ENCODE results near the gene BEST2. TPM values are rescaled to one million over a fixed set of nuclear protein-coding genes. Genes with fewer than 3 reads are reported as not detected.

The BEST2 gene
- total RNA-seq, 1 experiment from 2014 or later: 0.27 TPM

DNA sequence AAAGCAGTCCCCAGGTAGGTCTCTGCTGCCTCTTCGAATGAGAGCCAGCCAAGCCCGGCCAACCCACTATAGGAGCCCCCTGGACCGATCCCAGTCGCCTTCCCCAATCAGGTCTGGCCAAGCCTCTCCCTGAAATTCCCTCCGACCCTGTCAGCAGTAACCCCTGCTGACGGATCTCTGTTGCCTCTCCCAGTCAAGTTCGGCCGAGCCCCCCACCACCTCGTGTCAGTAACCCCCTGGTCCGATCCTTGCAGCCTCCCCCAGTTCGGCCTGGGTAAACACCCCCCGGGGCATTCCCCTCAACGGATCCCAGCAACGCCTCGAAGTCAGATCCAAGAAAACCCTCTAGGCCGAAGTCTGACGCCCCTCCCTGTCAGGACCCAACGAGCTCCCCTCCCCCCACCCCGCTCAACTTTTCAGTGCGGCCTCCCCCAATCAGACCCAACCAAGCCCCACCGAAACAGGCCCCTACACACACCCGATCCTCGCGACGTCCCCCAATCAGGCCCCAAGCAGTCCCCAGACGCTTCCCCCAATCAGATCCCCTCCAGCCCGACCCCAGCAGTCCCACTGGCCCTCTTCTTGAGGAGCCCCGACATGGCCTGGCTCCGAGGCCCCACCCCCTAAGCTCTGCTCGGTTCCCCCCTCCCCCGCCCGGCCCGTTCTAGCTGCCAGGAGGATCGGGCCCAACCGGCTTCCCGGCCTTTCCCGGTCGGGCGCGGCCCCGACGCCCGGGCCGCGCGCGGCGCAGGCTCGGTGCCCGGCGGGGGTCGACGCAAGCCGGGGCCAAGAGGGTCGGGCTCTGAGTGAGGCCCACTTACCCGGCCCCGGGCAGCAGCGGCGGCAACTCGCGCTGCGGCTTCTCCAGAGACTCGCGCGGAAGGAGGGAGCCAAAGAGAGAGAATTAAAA, 29.7 kb upstream of the BEST2 start:
- BruUV-seq (replicated peaks): no TSS peak
- intact Hi-C loops (cut with micrococcal nuclease; ENCODE audit: unreplicated experiment): loop anchor here (5.0 kb wide), 1 partner anchor 55 kb away; the partner anchor contains the start of gene HOOK2
- no peaks in the 10 kb centered on the region for H3K9me3 Mint-ChIP-seq (ENCODE audit: unreplicated experiment)

DNA sequence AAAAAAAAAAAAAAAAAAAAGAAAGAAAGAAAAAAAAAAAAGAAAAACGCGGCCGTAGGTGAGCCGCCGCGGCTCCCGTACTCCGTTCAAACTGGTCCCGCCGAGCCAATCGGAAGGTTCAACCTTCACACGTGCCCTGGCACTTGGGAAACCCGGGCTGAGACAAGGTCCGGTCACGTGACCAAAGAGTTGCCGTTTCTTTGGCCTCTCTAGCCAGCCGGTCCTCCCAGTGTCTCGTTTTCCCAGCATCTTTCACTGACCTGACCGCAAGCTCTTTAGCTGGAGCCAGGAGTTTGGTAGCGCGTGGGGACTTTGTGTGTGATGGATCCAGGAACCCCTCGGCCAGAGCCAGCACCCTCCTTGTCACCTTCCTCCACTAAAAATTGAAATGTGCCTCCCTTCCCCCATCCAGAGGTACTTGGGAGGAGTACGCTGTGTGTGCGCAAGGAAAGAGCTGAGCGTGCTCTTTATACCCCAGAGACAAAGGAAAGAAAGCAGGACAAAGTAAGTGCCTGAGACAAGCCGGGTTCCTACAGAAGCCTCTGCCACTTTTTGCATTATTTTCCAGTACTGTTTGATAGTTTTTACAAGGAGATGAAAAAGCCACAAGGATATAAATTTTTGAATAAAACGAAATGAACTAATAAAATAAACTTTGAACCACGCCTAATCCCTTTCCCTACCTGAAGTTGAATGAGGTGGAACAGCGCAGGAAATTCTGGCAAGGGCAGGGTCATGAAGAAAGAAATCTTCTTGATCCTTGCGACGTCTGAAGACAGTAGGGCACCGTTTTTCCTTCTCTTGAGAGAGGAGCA, 28.8 kb upstream of the BEST2 start:
- Histone ChIP-seq H3K36me3 (ENCODE audit: control insufficient read depth, insufficient read depth, low read length) (peaks cover 2% of the 10 kb centered on the region; the same call in 1 of the 2 replicates), H3K9me3 (no peaks in the 10 kb centered on the region), H3K27me3 (replicated peaks; ENCODE audit: control insufficient read depth, insufficient read depth, low read length) (no peaks in the 10 kb centered on the region), H3K4me1 (0 out of 2 replicates have a peak, but pooled peaks cover 8% of the 10 kb centered on the region), H3K4me3 (ENCODE audit: low read depth, low read length) (peak overlapping the region; percentile 92)
- DNase-seq: peak; percentile 94 to 98
- CTCF ChIA-PET: interaction anchor here (1.0 to 1.7 kb wide), 5 partner anchors 11 to 68 kb away, joined by 3 to 11 read pairs (median 3); partner anchors contain the start of genes JUNB and TRIR
- POLR2A ChIA-PET: interaction anchor here (0.6 to 1.5 kb wide), 5 partner anchors 11 to 70 kb away, joined by 3 to 8 read pairs (median 4); partner anchors contain the start of genes GET3, JUNB and TRIR
- BruUV-seq (replicated peaks): TSS peak; percentile 94
- no peaks in the 10 kb centered on the region for H3K27me3 Mint-ChIP-seq (ENCODE audit: insufficient read depth, unreplicated experiment)
- H3K4me1 Mint-ChIP-seq (ENCODE audit: low read depth, unreplicated experiment): peaks cover 14% of the 10 kb centered on the region
- peak overlapping the region; percentile 77 for H3K27ac Mint-ChIP-seq (ENCODE audit: unreplicated experiment)
- peak overlapping the region; percentile 91 for H3K4me3 Mint-ChIP-seq (ENCODE audit: unreplicated experiment)
- H3K36me3 Mint-ChIP-seq (ENCODE audit: insufficient read depth, unreplicated experiment): peaks cover 58% of the 10 kb centered on the region
- TF ChIP-seq CTCF (IDR thresholded peaks at IDR 0.05; ENCODE audit: insufficient read depth in 1 of 2, low read depth in 1 of 2, low read length in 1 of 2, severe bottlenecking in 1 of 2, unreplicated experiment in 1 of 2): no peak
- H3K9me3 Mint-ChIP-seq (ENCODE audit: unreplicated experiment): no peaks in the 10 kb centered on the region
- intact Hi-C loops (cut with micrococcal nuclease; ENCODE audit: unreplicated experiment): loop anchor here (1.0 to 5.0 kb wide), 2 partner anchors 12 to 55 kb away; partner anchors contain the start of genes HOOK2 and TRIR

More for the DNA sequence above, 29.7 kb upstream of the BEST2 start:
- Mint-ChIP-seq H3K4me1 (ENCODE audit: low read depth, unreplicated experiment) (peaks cover 14% of the 10 kb centered on the region), H3K36me3 (ENCODE audit: insufficient read depth, unreplicated experiment) (peaks cover 65% of the 10 kb centered on the region), H3K27me3 (ENCODE audit: insufficient read depth, unreplicated experiment) (no peaks in the 10 kb centered on the region), H3K4me3 (ENCODE audit: unreplicated experiment) (peak overlapping the region; percentile 91), H3K27ac (ENCODE audit: unreplicated experiment) (peak overlapping the region; percentile 77)
- no peak for TF ChIP-seq CTCF (IDR thresholded peaks at IDR 0.05; ENCODE audit: insufficient read depth in 1 of 2, low read depth in 1 of 2, low read length in 1 of 2, severe bottlenecking in 1 of 2, unreplicated experiment in 1 of 2)
- Histone ChIP-seq H3K27me3 (replicated peaks; ENCODE audit: control insufficient read depth, insufficient read depth, low read length) (no peaks in the 10 kb centered on the region), H3K36me3 (ENCODE audit: control insufficient read depth, insufficient read depth, low read length) (peaks cover 2% of the 10 kb centered on the region; the same call in 1 of the 2 replicates), H3K9me3 (no peaks in the 10 kb centered on the region), H3K4me3 (ENCODE audit: low read depth, low read length) (peak overlapping the region; percentile 92), H3K4me1 (0 out of 2 replicates have a peak, but pooled peaks cover 8% of the 10 kb centered on the region)
- peak; percentile 59 to 62 for DNase-seq
- POLR2A ChIA-PET: interaction anchor here (0.6 to 1.5 kb wide), 4 partner anchors 12 to 75 kb away, joined by 3 to 11 read pairs (median 5); partner anchors contain the start of genes GET3 and JUNB
- CTCF ChIA-PET: interaction anchor here (0.6 to 1.7 kb wide), 6 partner anchors 12 to 219 kb away, joined by 3 to 11 read pairs (median 5); partner anchors contain the start of genes JUNB and TRIR

Measured in Caco-2 (cell line).